ENCODE measurements around the gene RIPK1.

- TF ChIP-seq, protein P1, sequence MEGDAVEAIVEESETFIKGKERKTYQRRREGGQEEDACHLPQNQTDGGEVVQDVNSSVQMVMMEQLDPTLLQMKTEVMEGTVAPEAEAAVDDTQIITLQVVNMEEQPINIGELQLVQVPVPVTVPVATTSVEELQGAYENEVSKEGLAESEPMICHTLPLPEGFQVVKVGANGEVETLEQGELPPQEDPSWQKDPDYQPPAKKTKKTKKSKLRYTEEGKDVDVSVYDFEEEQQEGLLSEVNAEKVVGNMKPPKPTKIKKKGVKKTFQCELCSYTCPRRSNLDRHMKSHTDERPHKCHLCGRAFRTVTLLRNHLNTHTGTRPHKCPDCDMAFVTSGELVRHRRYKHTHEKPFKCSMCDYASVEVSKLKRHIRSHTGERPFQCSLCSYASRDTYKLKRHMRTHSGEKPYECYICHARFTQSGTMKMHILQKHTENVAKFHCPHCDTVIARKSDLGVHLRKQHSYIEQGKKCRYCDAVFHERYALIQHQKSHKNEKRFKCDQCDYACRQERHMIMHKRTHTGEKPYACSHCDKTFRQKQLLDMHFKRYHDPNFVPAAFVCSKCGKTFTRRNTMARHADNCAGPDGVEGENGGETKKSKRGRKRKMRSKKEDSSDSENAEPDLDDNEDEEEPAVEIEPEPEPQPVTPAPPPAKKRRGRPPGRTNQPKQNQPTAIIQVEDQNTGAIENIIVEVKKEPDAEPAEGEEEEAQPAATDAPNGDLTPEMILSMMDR (IDR thresholded peaks at IDR 0.05) = no peak
- TF ChIP-seq EP300 (IDR thresholded peaks at IDR 0.05; ENCODE audit: low read depth) = no peak
- TF ChIP-seq POLR2A (IDR thresholded peaks at IDR 0.05) = no peak
- TF ChIP-seq POLR2AphosphoS5 (IDR thresholded peaks at IDR 0.05) = no peak
Measured at GRCh38 chr6:3147914-3148757, 79.8 kb downstream of the RIPK1 start.
